ENCODE data around the gene PLS1. TPM values are rescaled to one million over a fixed set of nuclear protein-coding genes. Genes with fewer than 3 reads are reported as not detected.
"Not testable (repeated sequence)": the region's sequence is repeated elsewhere in the genome, so short reads cannot be mapped to it uniquely, and the experiment has no call there.

Gene PLS1
- total and polyA plus RNA-seq, 2 donors from 2014 or later: 10.7 to 51.4 TPM

- intact Hi-C loops (cut with DNase I): no loop called here
- H3K27ac ChIP-seq (ENCODE audit: low read depth in 2 of 2, low read length in 2 of 2): no peak overlapping the region
- H3K9me3 ChIP-seq (ENCODE audit: control insufficient read depth in 2 of 3, insufficient read depth in 1 of 3, low read length in 3 of 3): no peaks in the 10 kb centered on the region
- no peak for TF ChIP-seq CTCF (IDR thresholded peaks at IDR 0.05; ENCODE audit: borderline replicate concordance, extremely low read depth, insufficient read depth)
- FAIRE-seq: no peak
- no peak for DNase-seq
- peaks cover 0 to 13% (median 2%) of the 10 kb centered on the region in 3 donors for H3K4me1 ChIP-seq (ENCODE audit: control insufficient read depth in 2 of 3, insufficient read depth in 2 of 3, low read depth in 1 of 3, low read length in 3 of 3)
- no peaks in the 10 kb centered on the region for H3K36me3 ChIP-seq (ENCODE audit: control insufficient read depth in 2 of 3, insufficient read depth in 3 of 3, low read length in 3 of 3)
- H3K9ac ChIP-seq (ENCODE audit: low read length in 3 of 3): no peak overlapping the region
- H3K4me3 ChIP-seq (ENCODE audit: low read length in 3 of 3): no peak overlapping the region
- H3K27me3 ChIP-seq (ENCODE audit: control insufficient read depth, insufficient read depth, low read length): no peaks in the 10 kb centered on the region
Observed at GRCh38 chr3:142601713-142602112, 5.5 kb downstream of the PLS1 start.

GRCh38 chr3:142602619-142603385 lies 6.6 kb downstream of the PLS1 start:
- TF ChIP-seq CTCF (IDR thresholded peaks at IDR 0.05; ENCODE audit: borderline replicate concordance, extremely low read depth, insufficient read depth): no peak
- no peaks in the 10 kb centered on the region for H3K36me3 ChIP-seq (ENCODE audit: control insufficient read depth in 2 of 3, insufficient read depth in 3 of 3, low read length in 3 of 3)
- peaks cover 0 to 4% (median 2%) of the 10 kb centered on the region in 3 donors for H3K4me1 ChIP-seq (ENCODE audit: control insufficient read depth in 2 of 3, insufficient read depth in 2 of 3, low read depth in 1 of 3, low read length in 3 of 3)
- no peaks in the 10 kb centered on the region for H3K27me3 ChIP-seq (ENCODE audit: control insufficient read depth, insufficient read depth, low read length)
- H3K4me3 ChIP-seq (ENCODE audit: low read length in 3 of 3): no peak overlapping the region
- DNase-seq (no peak), FAIRE-seq (no peak)
- no peak overlapping the region for H3K9ac ChIP-seq (ENCODE audit: low read length in 3 of 3)
- no peaks in the 10 kb centered on the region for H3K9me3 ChIP-seq (ENCODE audit: control insufficient read depth in 2 of 3, insufficient read depth in 1 of 3, low read length in 3 of 3)
- intact Hi-C loops (cut with DNase I): no loop called here
- H3K27ac ChIP-seq (ENCODE audit: low read depth in 2 of 2, low read length in 2 of 2): no peak overlapping the region

DNA sequence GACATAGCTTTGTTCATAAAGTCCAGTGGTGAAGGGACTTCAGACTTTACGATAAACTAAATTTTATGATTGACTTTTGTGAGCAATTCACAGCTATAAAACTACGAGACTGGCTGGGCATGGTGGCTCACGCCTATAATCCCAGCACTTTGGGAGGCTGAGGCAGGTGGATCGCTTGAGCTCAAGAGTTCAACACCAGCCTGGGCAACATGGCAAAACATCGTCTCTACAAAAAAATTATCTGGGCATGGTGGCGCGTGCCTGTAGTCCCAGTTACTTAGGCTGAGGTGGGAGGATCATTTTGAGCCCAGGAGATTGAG lies 7.2 kb downstream of the PLS1 start:
- intact Hi-C loops (cut with DNase I); H3K36me3 ChIP-seq (ENCODE audit: control insufficient read depth in 2 of 3, insufficient read depth in 3 of 3, low read length in 3 of 3); DNase-seq; FAIRE-seq; H3K27ac ChIP-seq (ENCODE audit: low read depth in 2 of 2, low read length in 2 of 2); H3K4me1 ChIP-seq (ENCODE audit: control insufficient read depth in 2 of 3, insufficient read depth in 2 of 3, low read depth in 1 of 3, low read length in 3 of 3); H3K9me3 ChIP-seq (ENCODE audit: control insufficient read depth in 2 of 3, insufficient read depth in 1 of 3, low read length in 3 of 3); H3K4me3 ChIP-seq (ENCODE audit: low read length in 3 of 3); H3K27me3 ChIP-seq (ENCODE audit: control insufficient read depth, insufficient read depth, low read length); H3K9ac ChIP-seq (ENCODE audit: low read length in 3 of 3): not testable (repeated sequence)

- FAIRE-seq: no peak
Observed at GRCh38 chr3:142604940-142605339, 8.7 kb downstream of the PLS1 start.

More at GRCh38 chr3:142604940-142605339, 8.7 kb downstream of the PLS1 start:
- H3K9ac ChIP-seq (ENCODE audit: low read length in 3 of 3): no peak overlapping the region
- H3K36me3 ChIP-seq (ENCODE audit: control insufficient read depth in 2 of 3, insufficient read depth in 3 of 3, low read length in 3 of 3): no peaks in the 10 kb centered on the region
- no peaks in the 10 kb centered on the region for H3K9me3 ChIP-seq (ENCODE audit: control insufficient read depth in 2 of 3, insufficient read depth in 1 of 3, low read length in 3 of 3)
- DNase-seq: no peak
- H3K27me3 ChIP-seq (ENCODE audit: control insufficient read depth, insufficient read depth, low read length): no peaks in the 10 kb centered on the region
- peaks cover 0 to 4% (median 0%) of the 10 kb centered on the region in 3 donors for H3K4me1 ChIP-seq (ENCODE audit: control insufficient read depth in 2 of 3, insufficient read depth in 2 of 3, low read depth in 1 of 3, low read length in 3 of 3)
- TF ChIP-seq CTCF (IDR thresholded peaks at IDR 0.05; ENCODE audit: borderline replicate concordance, extremely low read depth, insufficient read depth): no peak
- H3K27ac ChIP-seq (ENCODE audit: low read depth in 2 of 2, low read length in 2 of 2): no peak overlapping the region
- H3K4me3 ChIP-seq (ENCODE audit: low read length in 3 of 3): no peak overlapping the region
- intact Hi-C loops (cut with DNase I): no loop called here
